Measurements from ENCODE around the gene CLIP1.
"Not testable (repeated sequence)": the region's sequence is repeated elsewhere in the genome, so short reads cannot be mapped to it uniquely, and the experiment has no call there.

Gene CLIP1

GRCh38 chr12:122365226-122365625, 57.2 kb downstream of the CLIP1 start:
- H3K36me3 Mint-ChIP-seq (ENCODE audit: low read depth), result peaks cover 70% of the 10 kb centered on the region
- not testable (repeated sequence) for H3K4me3 Mint-ChIP-seq, DNase-seq, H3K9me3 Mint-ChIP-seq, H3K27me3 Mint-ChIP-seq
- H3K27ac Mint-ChIP-seq, result peak overlapping the region; percentile 57
- peaks cover 14% of the 10 kb centered on the region for H3K4me1 Mint-ChIP-seq (ENCODE audit: low read depth)

GRCh38 chr12:122363782-122364181, 58.7 kb downstream of the CLIP1 start:
- H3K27ac Mint-ChIP-seq, result no peak overlapping the region

GRCh38 chr12:122362755-122363154, 59.7 kb downstream of the CLIP1 start:
- H3K9me3 Mint-ChIP-seq, result no peaks in the 10 kb centered on the region
- peaks cover 12% of the 10 kb centered on the region for H3K4me1 Mint-ChIP-seq (ENCODE audit: low read depth)
- no peaks in the 10 kb centered on the region for H3K27me3 Mint-ChIP-seq
- H3K4me3 Mint-ChIP-seq, result no peak overlapping the region
- H3K27ac Mint-ChIP-seq, result no peak overlapping the region
- no peak for DNase-seq
- H3K36me3 Mint-ChIP-seq (ENCODE audit: low read depth), result peaks cover 68% of the 10 kb centered on the region

More at GRCh38 chr12:122363782-122364181, 58.7 kb downstream of the CLIP1 start:
- Mint-ChIP-seq H3K36me3 (ENCODE audit: low read depth) (peaks cover 71% of the 10 kb centered on the region), H3K4me3 (no peak overlapping the region), H3K27me3 (no peaks in the 10 kb centered on the region), H3K9me3 (no peaks in the 10 kb centered on the region), H3K4me1 (ENCODE audit: low read depth) (peaks cover 14% of the 10 kb centered on the region)
- DNase-seq, result no peak

GRCh38 chr12:122358403-122358802, 64.1 kb downstream of the CLIP1 start:
- H3K9me3 Mint-ChIP-seq, DNase-seq: not testable (repeated sequence)

GRCh38 chr12:122357536-122357935, 64.9 kb downstream of the CLIP1 start:
- not testable (repeated sequence) for H3K27ac Mint-ChIP-seq; H3K4me3 Mint-ChIP-seq; H3K27me3 Mint-ChIP-seq; DNase-seq; H3K9me3 Mint-ChIP-seq; H3K4me1 Mint-ChIP-seq (ENCODE audit: low read depth)
- peaks cover 74% of the 10 kb centered on the region for H3K36me3 Mint-ChIP-seq (ENCODE audit: low read depth)

More at GRCh38 chr12:122358403-122358802, 64.1 kb downstream of the CLIP1 start:
- not testable (repeated sequence) for H3K4me1 Mint-ChIP-seq (ENCODE audit: low read depth); H3K27ac Mint-ChIP-seq; H3K4me3 Mint-ChIP-seq; H3K27me3 Mint-ChIP-seq
- H3K36me3 Mint-ChIP-seq (ENCODE audit: low read depth), result peaks cover 74% of the 10 kb centered on the region

- DNase-seq, H3K27me3 Mint-ChIP-seq, H3K4me3 Mint-ChIP-seq, H3K27ac Mint-ChIP-seq, H3K9me3 Mint-ChIP-seq: not testable (repeated sequence)
- peaks cover 77% of the 10 kb centered on the region for H3K36me3 Mint-ChIP-seq (ENCODE audit: low read depth)
- H3K4me1 Mint-ChIP-seq (ENCODE audit: low read depth), result peaks cover 14% of the 10 kb centered on the region
Observed at GRCh38 chr12:122356991-122357390, 65.5 kb downstream of the CLIP1 start.

GRCh38 chr12:122356192-122356635, 66.3 kb downstream of the CLIP1 start:
- peaks cover 77% of the 10 kb centered on the region for H3K36me3 Mint-ChIP-seq (ENCODE audit: low read depth)
- peak; percentile 47 for DNase-seq
- no peaks in the 10 kb centered on the region for H3K27me3 Mint-ChIP-seq
- H3K4me1 Mint-ChIP-seq (ENCODE audit: low read depth), result peaks cover 14% of the 10 kb centered on the region
- no peak overlapping the region for H3K27ac Mint-ChIP-seq
- no peak overlapping the region for H3K4me3 Mint-ChIP-seq
- H3K9me3 Mint-ChIP-seq, result no peaks in the 10 kb centered on the region

GRCh38 chr12:122355706-122356105, 66.8 kb downstream of the CLIP1 start:
- Mint-ChIP-seq H3K4me3 (no peak overlapping the region), H3K9me3 (no peaks in the 10 kb centered on the region), H3K27ac (no peak overlapping the region), H3K36me3 (ENCODE audit: low read depth) (peaks cover 77% of the 10 kb centered on the region), H3K27me3 (no peaks in the 10 kb centered on the region), H3K4me1 (ENCODE audit: low read depth) (peaks cover 14% of the 10 kb centered on the region)
- no peak for DNase-seq

- Mint-ChIP-seq H3K27ac (no peak overlapping the region), H3K9me3 (no peaks in the 10 kb centered on the region), H3K36me3 (ENCODE audit: low read depth) (peaks cover 78% of the 10 kb centered on the region), H3K4me3 (no peak overlapping the region), H3K27me3 (no peaks in the 10 kb centered on the region), H3K4me1 (ENCODE audit: low read depth) (peaks cover 14% of the 10 kb centered on the region)
- no peak for DNase-seq
Observed at GRCh38 chr12:122354958-122355641, 67.4 kb downstream of the CLIP1 start.

GRCh38 chr12:122352394-122352793, 70.1 kb downstream of the CLIP1 start:
- Mint-ChIP-seq H3K4me3 (no peak overlapping the region), H3K27me3 (no peaks in the 10 kb centered on the region), H3K4me1 (ENCODE audit: low read depth) (peaks cover 14% of the 10 kb centered on the region), H3K27ac (peak overlapping the region; percentile 68), H3K36me3 (ENCODE audit: low read depth) (peaks cover 77% of the 10 kb centered on the region), H3K9me3 (no peaks in the 10 kb centered on the region)
- no peak for DNase-seq

GRCh38 chr12:122350141-122350848, 72.2 kb downstream of the CLIP1 start:
- H3K9me3 Mint-ChIP-seq, result no peaks in the 10 kb centered on the region
- DNase-seq, result no peak
- no peak overlapping the region for H3K27ac Mint-ChIP-seq
- peaks cover 8% of the 10 kb centered on the region for H3K4me1 Mint-ChIP-seq (ENCODE audit: low read depth)
- H3K36me3 Mint-ChIP-seq (ENCODE audit: low read depth), result peaks cover 70% of the 10 kb centered on the region
- H3K4me3 Mint-ChIP-seq, result no peak overlapping the region
- H3K27me3 Mint-ChIP-seq, result no peaks in the 10 kb centered on the region

- Mint-ChIP-seq H3K9me3 (no peaks in the 10 kb centered on the region), H3K27ac (no peak overlapping the region), H3K4me3 (no peak overlapping the region), H3K4me1 (ENCODE audit: low read depth) (peaks cover 8% of the 10 kb centered on the region), H3K27me3 (no peaks in the 10 kb centered on the region), H3K36me3 (ENCODE audit: low read depth) (peaks cover 62% of the 10 kb centered on the region)
- no peak for DNase-seq
Observed at GRCh38 chr12:122349078-122349477, 73.4 kb downstream of the CLIP1 start.

- Mint-ChIP-seq H3K9me3 (no peaks in the 10 kb centered on the region), H3K27ac (no peak overlapping the region), H3K4me3 (no peak overlapping the region), H3K36me3 (ENCODE audit: low read depth) (peaks cover 60% of the 10 kb centered on the region), H3K4me1 (ENCODE audit: low read depth) (peaks cover 8% of the 10 kb centered on the region), H3K27me3 (no peaks in the 10 kb centered on the region)
- DNase-seq, result no peak
Observed at GRCh38 chr12:122348505-122348904, 74.0 kb downstream of the CLIP1 start.

- Mint-ChIP-seq H3K27me3 (no peaks in the 10 kb centered on the region), H3K9me3 (no peaks in the 10 kb centered on the region), H3K4me3 (no peak overlapping the region), H3K36me3 (ENCODE audit: low read depth) (peaks cover 52% of the 10 kb centered on the region), H3K27ac (no peak overlapping the region), H3K4me1 (ENCODE audit: low read depth) (no peaks in the 10 kb centered on the region)
- no peak for DNase-seq
Observed at GRCh38 chr12:122346054-122346453, 76.4 kb downstream of the CLIP1 start.

- no peak overlapping the region for H3K4me3 Mint-ChIP-seq
- H3K9me3 Mint-ChIP-seq, result no peaks in the 10 kb centered on the region
- no peak for DNase-seq
- no peak overlapping the region for H3K27ac Mint-ChIP-seq
- H3K27me3 Mint-ChIP-seq, result no peaks in the 10 kb centered on the region
- H3K4me1 Mint-ChIP-seq (ENCODE audit: low read depth), result no peaks in the 10 kb centered on the region
- H3K36me3 Mint-ChIP-seq (ENCODE audit: low read depth), result peaks cover 52% of the 10 kb centered on the region
Observed at GRCh38 chr12:122345042-122345441, 77.4 kb downstream of the CLIP1 start.
